Measurements from ENCODE around the gene LARP4.

Gene LARP4

GRCh38 chr12:50452795-50453194 lies 52.1 kb downstream of the LARP4 start:
- no peak for TF ChIP-seq EZH2 (IDR thresholded peaks at IDR 0.05; ENCODE audit: borderline replicate concordance, low read depth, low read length, severe bottlenecking)
- TF ChIP-seq, protein P1, sequence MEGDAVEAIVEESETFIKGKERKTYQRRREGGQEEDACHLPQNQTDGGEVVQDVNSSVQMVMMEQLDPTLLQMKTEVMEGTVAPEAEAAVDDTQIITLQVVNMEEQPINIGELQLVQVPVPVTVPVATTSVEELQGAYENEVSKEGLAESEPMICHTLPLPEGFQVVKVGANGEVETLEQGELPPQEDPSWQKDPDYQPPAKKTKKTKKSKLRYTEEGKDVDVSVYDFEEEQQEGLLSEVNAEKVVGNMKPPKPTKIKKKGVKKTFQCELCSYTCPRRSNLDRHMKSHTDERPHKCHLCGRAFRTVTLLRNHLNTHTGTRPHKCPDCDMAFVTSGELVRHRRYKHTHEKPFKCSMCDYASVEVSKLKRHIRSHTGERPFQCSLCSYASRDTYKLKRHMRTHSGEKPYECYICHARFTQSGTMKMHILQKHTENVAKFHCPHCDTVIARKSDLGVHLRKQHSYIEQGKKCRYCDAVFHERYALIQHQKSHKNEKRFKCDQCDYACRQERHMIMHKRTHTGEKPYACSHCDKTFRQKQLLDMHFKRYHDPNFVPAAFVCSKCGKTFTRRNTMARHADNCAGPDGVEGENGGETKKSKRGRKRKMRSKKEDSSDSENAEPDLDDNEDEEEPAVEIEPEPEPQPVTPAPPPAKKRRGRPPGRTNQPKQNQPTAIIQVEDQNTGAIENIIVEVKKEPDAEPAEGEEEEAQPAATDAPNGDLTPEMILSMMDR (IDR thresholded peaks at IDR 0.05; ENCODE audit: borderline replicate concordance, extremely low read depth, low read length, poor library complexity, severe bottlenecking): no peak

GRCh38 chr12:50453872-50454271 lies 53.2 kb downstream of the LARP4 start:
- Histone ChIP-seq H3K4me3 (ENCODE audit: low read depth in 1 of 2, low read length in 2 of 2) (no peak overlapping the region), H4K20me1 (ENCODE audit: insufficient read depth, low read length) (no peaks in the 10 kb centered on the region), H3K79me2 (ENCODE audit: insufficient read depth, low read length) (no peaks in the 10 kb centered on the region), H3K4me2 (ENCODE audit: insufficient read depth, low read length) (no peak overlapping the region), H2AFZ (ENCODE audit: low read depth, low read length) (no peak overlapping the region), H3K27me3 (ENCODE audit: insufficient read depth, low read length, poor library complexity) (no peaks in the 10 kb centered on the region), H3K27ac (ENCODE audit: low read length) (no peak overlapping the region), H3K9me3 (ENCODE audit: insufficient read depth, low read length, severe bottlenecking) (no peaks in the 10 kb centered on the region), H3K4me1 (ENCODE audit: insufficient read depth, low read length) (no peaks in the 10 kb centered on the region), H3K36me3 (ENCODE audit: insufficient read depth, low read length) (peaks cover 81% of the 10 kb centered on the region), H3K9ac (ENCODE audit: low read depth, low read length) (no peak overlapping the region)
- ATAC-seq (ENCODE audit: insufficient read depth, low read depth): no peak
- no peak for TF ChIP-seq EZH2 (IDR thresholded peaks at IDR 0.05; ENCODE audit: borderline replicate concordance, low read depth, low read length, severe bottlenecking)
- TF ChIP-seq, protein P1 (IDR thresholded peaks at IDR 0.05; ENCODE audit: borderline replicate concordance, extremely low read depth, low read length, poor library complexity, severe bottlenecking): no peak
- DNase-seq: no peak

More at GRCh38 chr12:50452795-50453194, 52.1 kb downstream of the LARP4 start:
- ATAC-seq (ENCODE audit: insufficient read depth, low read depth) (no peak), DNase-seq (no peak)
- no peak overlapping the region for H3K4me3 ChIP-seq (ENCODE audit: low read depth in 1 of 2, low read length in 2 of 2)
- H3K27me3 ChIP-seq (ENCODE audit: insufficient read depth, low read length, poor library complexity): no peaks in the 10 kb centered on the region
- no peaks in the 10 kb centered on the region for H3K9me3 ChIP-seq (ENCODE audit: insufficient read depth, low read length, severe bottlenecking)
- H3K4me2 ChIP-seq (ENCODE audit: insufficient read depth, low read length): no peak overlapping the region
- H4K20me1 ChIP-seq (ENCODE audit: insufficient read depth, low read length): no peaks in the 10 kb centered on the region
- no peak overlapping the region for H3K9ac ChIP-seq (ENCODE audit: low read depth, low read length)
- no peak overlapping the region for H2AFZ ChIP-seq (ENCODE audit: low read depth, low read length)
- H3K4me1 ChIP-seq (ENCODE audit: insufficient read depth, low read length): no peaks in the 10 kb centered on the region
- H3K36me3 ChIP-seq (ENCODE audit: insufficient read depth, low read length): peaks cover 82% of the 10 kb centered on the region
- H3K79me2 ChIP-seq (ENCODE audit: insufficient read depth, low read length): no peaks in the 10 kb centered on the region
- no peak overlapping the region for H3K27ac ChIP-seq (ENCODE audit: low read length)

- TF ChIP-seq, protein P1 (IDR thresholded peaks at IDR 0.05; ENCODE audit: borderline replicate concordance, extremely low read depth, low read length, poor library complexity, severe bottlenecking): no peak
- no peak for TF ChIP-seq EZH2 (IDR thresholded peaks at IDR 0.05; ENCODE audit: borderline replicate concordance, low read depth, low read length, severe bottlenecking)
- no peaks in the 10 kb centered on the region for H3K79me2 ChIP-seq (ENCODE audit: insufficient read depth, low read length)
- H2AFZ ChIP-seq (ENCODE audit: low read depth, low read length): no peak overlapping the region
- no peak overlapping the region for H3K9ac ChIP-seq (ENCODE audit: low read depth, low read length)
- no peak overlapping the region for H3K27ac ChIP-seq (ENCODE audit: low read length)
- no peaks in the 10 kb centered on the region for H3K27me3 ChIP-seq (ENCODE audit: insufficient read depth, low read length, poor library complexity)
- H3K4me3 ChIP-seq (ENCODE audit: low read depth in 1 of 2, low read length in 2 of 2): no peak overlapping the region
- ATAC-seq (ENCODE audit: insufficient read depth, low read depth): no peak
- peaks cover 2% of the 10 kb centered on the region for H3K9me3 ChIP-seq (ENCODE audit: insufficient read depth, low read length, severe bottlenecking)
- H3K4me1 ChIP-seq (ENCODE audit: insufficient read depth, low read length): no peaks in the 10 kb centered on the region
- no peaks in the 10 kb centered on the region for H4K20me1 ChIP-seq (ENCODE audit: insufficient read depth, low read length)
- peaks cover 82% of the 10 kb centered on the region for H3K36me3 ChIP-seq (ENCODE audit: insufficient read depth, low read length)
- DNase-seq: no peak
- no peak overlapping the region for H3K4me2 ChIP-seq (ENCODE audit: insufficient read depth, low read length)
Measured at GRCh38 chr12:50458606-50459005, 57.9 kb downstream of the LARP4 start.

GRCh38 chr12:50467439-50467838 lies 66.8 kb downstream of the LARP4 start:
- Histone ChIP-seq H3K27ac (ENCODE audit: low read length) (no peak overlapping the region), H3K9ac (ENCODE audit: low read depth, low read length) (no peak overlapping the region), H3K4me2 (ENCODE audit: insufficient read depth, low read length) (no peak overlapping the region), H3K36me3 (ENCODE audit: insufficient read depth, low read length) (peaks cover 75% of the 10 kb centered on the region), H3K79me2 (ENCODE audit: insufficient read depth, low read length) (no peaks in the 10 kb centered on the region), H3K4me1 (ENCODE audit: insufficient read depth, low read length) (no peaks in the 10 kb centered on the region), H4K20me1 (ENCODE audit: insufficient read depth, low read length) (no peaks in the 10 kb centered on the region), H3K9me3 (ENCODE audit: insufficient read depth, low read length, severe bottlenecking) (peaks cover 5% of the 10 kb centered on the region), H3K4me3 (ENCODE audit: low read depth in 1 of 2, low read length in 2 of 2) (no peak overlapping the region), H2AFZ (ENCODE audit: low read depth, low read length) (no peak overlapping the region), H3K27me3 (ENCODE audit: insufficient read depth, low read length, poor library complexity) (no peaks in the 10 kb centered on the region)
- TF ChIP-seq, protein P1 (IDR thresholded peaks at IDR 0.05; ENCODE audit: borderline replicate concordance, extremely low read depth, low read length, poor library complexity, severe bottlenecking): no peak
- TF ChIP-seq EZH2 (IDR thresholded peaks at IDR 0.05; ENCODE audit: borderline replicate concordance, low read depth, low read length, severe bottlenecking): no peak
- ATAC-seq (ENCODE audit: insufficient read depth, low read depth) (no peak), DNase-seq (no peak)

All from DND-41 (cell line).